Keratinocyte (primary cell): ENCODE measurements around the gene ASB6. TPM values are rescaled to one million over a fixed set of nuclear protein-coding genes. Genes with fewer than 3 reads are reported as not detected.

ENCODE experiments used
- DNase-seq: peaks from one replicate; pipeline ENCODE4 v3.0.0-alpha.2; 2011; ENCODE audit warnings: low read depth, missing footprints, low spot score
- FAIRE-seq: peaks from 2 replicates; lab custom pipeline; 2011; peaks lifted over from hg19 to GRCh38; lab: Jason Lieb, UNC
- H2AFZ ChIP-seq: 2 replicates; pipeline ENCODE4 v1.6.0; 2012; ENCODE audit warnings: low read length, control low read depth, inconsistent platforms; ENCODE audit not compliant: control insufficient read depth
- H3K27ac ChIP-seq: 2 replicates; pipeline ENCODE4 v1.5.1; 2011; ENCODE audit warnings: low read length; ENCODE audit not compliant: control insufficient read depth, insufficient read depth
- H3K27me3 ChIP-seq: 3 replicates; pipeline ENCODE4 v1.6.0; 2011; ENCODE audit warnings: low read length; ENCODE audit not compliant: control insufficient read depth, insufficient read depth; ENCODE audit errors: extremely low read depth
- H3K36me3 ChIP-seq, 2 experiments: 2 replicates in 1 of 2; 3 replicates in 1 of 2; pipeline ENCODE4 v1.5.1; 2011; ENCODE audit warnings: low read length in 2 of 2, mild to moderate bottlenecking in 1 of 2; ENCODE audit not compliant: control insufficient read depth in 2 of 2, insufficient read depth in 2 of 2; ENCODE audit errors: extremely low read depth in 1 of 2
- H3K4me1 ChIP-seq: 3 replicates; pipeline ENCODE4 v1.5.1; 2011; ENCODE audit warnings: low read length; ENCODE audit not compliant: control insufficient read depth, insufficient read depth; ENCODE audit errors: extremely low read depth
- H3K4me2 ChIP-seq: 3 replicates; pipeline ENCODE4 v1.6.0; 2011; ENCODE audit warnings: low read depth, low read length; ENCODE audit not compliant: control insufficient read depth, insufficient read depth; ENCODE audit errors: extremely low read depth
- H3K4me3 ChIP-seq, 3 experiments: fragments of 200-600 bp in 1 of 3; sonication (generic) in 1 of 3; 2 replicates in 2 of 3; 3 replicates in 1 of 3; pipeline ENCODE4 v1.5.1; 2011 to 2016; ENCODE audit warnings: low read length in 3 of 3, mild to moderate bottlenecking in 3 of 3, control low read depth in 2 of 3, inconsistent platforms in 1 of 3, low read depth in 1 of 3, mixed read lengths in 1 of 3, mixed run types in 1 of 3, moderate library complexity in 1 of 3; ENCODE audit not compliant: control insufficient read depth in 2 of 3, insufficient read depth in 2 of 3; ENCODE audit errors: extremely low read depth in 1 of 3
- H3K79me2 ChIP-seq: 2 replicates; pipeline ENCODE4 v1.6.0; 2012; ENCODE audit warnings: low read length; ENCODE audit not compliant: control insufficient read depth, insufficient read depth
- H3K9ac ChIP-seq: 3 replicates; pipeline ENCODE4 v1.6.0; 2011; ENCODE audit warnings: low read length; ENCODE audit not compliant: control insufficient read depth, insufficient read depth; ENCODE audit errors: extremely low read depth
- H3K9me1 ChIP-seq: 3 replicates; pipeline ENCODE4 v1.6.0; 2011; ENCODE audit warnings: low read length; ENCODE audit not compliant: control insufficient read depth, insufficient read depth; ENCODE audit errors: extremely low read depth
- H3K9me3 ChIP-seq: 2 replicates; pipeline ENCODE4 v1.5.1; 2012; ENCODE audit warnings: low read depth, low read length; ENCODE audit not compliant: control insufficient read depth
- H4K20me1 ChIP-seq: 3 replicates; pipeline ENCODE4 v1.6.0; 2011; ENCODE audit warnings: low read length; ENCODE audit not compliant: control insufficient read depth, insufficient read depth; ENCODE audit errors: extremely low read depth
- EZH2 ChIP-seq: IDR thresholded peaks from one replicate; pipeline ENCODE4 v1.6.1; 2012; ENCODE audit warnings: inconsistent platforms, mild to moderate bottlenecking, low read length, moderate library complexity
- dilution Hi-C: fragments of 300-500 bp; cut with MboI; formaldehyde crosslinking; loops from one replicate; pipeline ENCODE4 v1.7.0; 2020; ENCODE audit warnings: low sequenced_read_pairs; ENCODE audit not compliant: extremely low pct_ligation_motif_present
- polyA plus RNA-seq, 5 experiments: library from polyadenylated mRNA; depleted of rRNA in 3 of 5; stranded (reverse) in 3 of 5; stranded (forward) in 1 of 5; unstranded in 1 of 5; fragments of >200 nt; gene quantifications; 1 replicate in 1 of 5; 2 replicates in 3 of 5; 3 replicates in 1 of 5; pipeline versions ENCODE4 v1.2.1 to v1.2.3, GENCODE V29; 2011 to 2012; ENCODE audit warnings: missing spikeins in 2 of 5, low read depth in 1 of 5, low replicate concordance in 1 of 5
- TF ChIP-seq, protein P1 (sequence below), 3 experiments: IDR thresholded peaks in 1 of 3; conservative IDR thresholded peaks in 1 of 3; optimal IDR thresholded peaks in 1 of 3; 2 replicates in 2 of 3; 3 replicates in 1 of 3; pipeline versions ENCODE3 to v1.5.1; 2011; ENCODE audit warnings: low read length in 3 of 3, mild to moderate bottlenecking in 3 of 3, moderate library complexity in 2 of 3, control low read depth in 1 of 3, inconsistent platforms in 1 of 3; ENCODE audit not compliant: insufficient read depth in 2 of 3; ENCODE audit errors: extremely low read depth in 1 of 3

The ASB6 gene
- polyA plus RNA-seq, 1 donor (not counting 4 experiments of a cell fraction or from before 2014, with no cell fraction given): 16.3 TPM

DNA sequence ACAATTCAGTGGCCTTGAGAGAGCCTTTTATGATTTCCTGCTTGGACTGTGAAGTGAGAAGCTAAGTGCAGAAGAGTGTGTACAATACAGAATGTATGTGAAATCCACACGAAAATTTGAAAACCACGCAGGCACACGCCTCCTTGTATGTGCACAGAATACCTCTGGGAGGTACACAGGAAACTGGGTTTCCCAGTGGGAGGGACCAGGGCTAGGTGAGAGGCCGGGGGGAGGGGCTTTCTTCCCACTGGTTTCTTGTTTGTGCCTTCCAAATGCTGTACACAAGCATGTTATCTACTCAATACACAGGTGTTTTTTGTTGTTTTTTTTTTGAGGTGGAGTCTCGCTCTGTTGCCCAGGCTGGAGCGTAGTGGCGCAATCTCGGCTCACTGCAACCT is 37.2 kb downstream of the ASB6 start:
- no peak overlapping the region for H3K4me3 ChIP-seq
- no peaks in the 10 kb centered on the region for H3K79me2 ChIP-seq
- TF ChIP-seq, protein P1, sequence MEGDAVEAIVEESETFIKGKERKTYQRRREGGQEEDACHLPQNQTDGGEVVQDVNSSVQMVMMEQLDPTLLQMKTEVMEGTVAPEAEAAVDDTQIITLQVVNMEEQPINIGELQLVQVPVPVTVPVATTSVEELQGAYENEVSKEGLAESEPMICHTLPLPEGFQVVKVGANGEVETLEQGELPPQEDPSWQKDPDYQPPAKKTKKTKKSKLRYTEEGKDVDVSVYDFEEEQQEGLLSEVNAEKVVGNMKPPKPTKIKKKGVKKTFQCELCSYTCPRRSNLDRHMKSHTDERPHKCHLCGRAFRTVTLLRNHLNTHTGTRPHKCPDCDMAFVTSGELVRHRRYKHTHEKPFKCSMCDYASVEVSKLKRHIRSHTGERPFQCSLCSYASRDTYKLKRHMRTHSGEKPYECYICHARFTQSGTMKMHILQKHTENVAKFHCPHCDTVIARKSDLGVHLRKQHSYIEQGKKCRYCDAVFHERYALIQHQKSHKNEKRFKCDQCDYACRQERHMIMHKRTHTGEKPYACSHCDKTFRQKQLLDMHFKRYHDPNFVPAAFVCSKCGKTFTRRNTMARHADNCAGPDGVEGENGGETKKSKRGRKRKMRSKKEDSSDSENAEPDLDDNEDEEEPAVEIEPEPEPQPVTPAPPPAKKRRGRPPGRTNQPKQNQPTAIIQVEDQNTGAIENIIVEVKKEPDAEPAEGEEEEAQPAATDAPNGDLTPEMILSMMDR (optimal IDR thresholded peaks at IDR 0.05 in 1 of 3, IDR thresholded peaks at IDR 0.05 in 1 of 3, conservative IDR thresholded peaks at IDR 0.05 in 1 of 3; ENCODE audit: extremely low read depth in 1 of 3, insufficient read depth in 2 of 3, low read length in 3 of 3): no peak
- no peak for TF ChIP-seq EZH2
- no peaks in the 10 kb centered on the region for H3K36me3 ChIP-seq
- no peak overlapping the region for H3K4me2 ChIP-seq
- H2AFZ ChIP-seq: no peak overlapping the region
- no peaks in the 10 kb centered on the region for H3K9me3 ChIP-seq
- dilution Hi-C loops: loop anchor here (25.0 kb wide), 1 partner anchor 442 kb away; no protein-coding TSS in a partner anchor
- no peaks in the 10 kb centered on the region for H3K9me1 ChIP-seq
- peaks cover 8% of the 10 kb centered on the region for H3K4me1 ChIP-seq
- no peak overlapping the region for H3K27ac ChIP-seq
- no peaks in the 10 kb centered on the region for H3K27me3 ChIP-seq
- no peak for FAIRE-seq
- DNase-seq: no peak
- H4K20me1 ChIP-seq: no peaks in the 10 kb centered on the region
- no peak overlapping the region for H3K9ac ChIP-seq

DNA sequence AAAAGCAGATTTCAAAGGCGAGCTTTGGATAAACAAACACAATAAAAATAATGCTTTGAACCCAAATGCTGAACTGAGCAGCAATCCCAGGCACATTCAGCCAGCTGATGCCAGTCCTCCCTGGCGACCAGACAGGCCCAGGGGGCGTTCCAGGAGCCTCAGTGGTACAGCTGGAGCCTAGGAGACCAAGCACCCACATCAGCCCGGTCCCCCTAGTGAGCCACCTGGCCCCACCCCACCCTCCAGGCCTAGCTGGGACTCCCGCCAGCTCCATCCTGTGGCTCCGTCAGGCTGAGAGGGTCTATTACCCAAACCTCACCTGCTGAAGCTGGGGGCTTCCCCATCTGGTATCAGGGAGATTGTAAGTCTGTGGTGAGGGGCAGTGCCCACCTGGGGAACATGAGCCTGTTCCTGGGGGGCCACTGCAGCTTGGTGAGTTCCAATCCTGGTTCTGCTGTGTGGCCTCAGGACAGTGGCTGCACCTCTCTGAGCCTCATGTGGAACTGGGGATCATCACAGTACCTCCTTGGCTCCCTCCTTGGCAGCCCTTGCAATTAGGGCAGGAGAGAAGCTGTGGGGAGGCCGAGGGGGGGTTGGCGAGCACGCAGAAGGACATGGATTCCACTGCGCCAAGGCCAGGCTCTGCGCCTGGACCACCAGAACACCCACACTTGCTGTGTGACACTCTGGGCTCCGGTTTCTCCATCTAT is 37.7 kb downstream of the ASB6 start:
- Histone ChIP-seq H3K27ac (no peak overlapping the region), H3K79me2 (no peaks in the 10 kb centered on the region), H3K4me2 (no peak overlapping the region), H4K20me1 (no peaks in the 10 kb centered on the region), H3K9me1 (no peaks in the 10 kb centered on the region), H3K4me1 (peaks cover 8% of the 10 kb centered on the region), H3K36me3 (no peaks in the 10 kb centered on the region), H3K9ac (no peak overlapping the region), H3K9me3 (no peaks in the 10 kb centered on the region), H3K27me3 (no peaks in the 10 kb centered on the region), H3K4me3 (no peak overlapping the region), H2AFZ (no peak overlapping the region)
- dilution Hi-C loops: loop anchor here (25.0 kb wide), 1 partner anchor 442 kb away; no protein-coding TSS in a partner anchor
- no peak for FAIRE-seq
- TF ChIP-seq, protein P1 (optimal IDR thresholded peaks at IDR 0.05 in 1 of 3, IDR thresholded peaks at IDR 0.05 in 1 of 3, conservative IDR thresholded peaks at IDR 0.05 in 1 of 3; ENCODE audit: extremely low read depth in 1 of 3, insufficient read depth in 2 of 3, low read length in 3 of 3): no peak
- TF ChIP-seq EZH2: no peak
- no peak for DNase-seq
